ENCODE results near the gene FARP1.

The FARP1 gene

DNA sequence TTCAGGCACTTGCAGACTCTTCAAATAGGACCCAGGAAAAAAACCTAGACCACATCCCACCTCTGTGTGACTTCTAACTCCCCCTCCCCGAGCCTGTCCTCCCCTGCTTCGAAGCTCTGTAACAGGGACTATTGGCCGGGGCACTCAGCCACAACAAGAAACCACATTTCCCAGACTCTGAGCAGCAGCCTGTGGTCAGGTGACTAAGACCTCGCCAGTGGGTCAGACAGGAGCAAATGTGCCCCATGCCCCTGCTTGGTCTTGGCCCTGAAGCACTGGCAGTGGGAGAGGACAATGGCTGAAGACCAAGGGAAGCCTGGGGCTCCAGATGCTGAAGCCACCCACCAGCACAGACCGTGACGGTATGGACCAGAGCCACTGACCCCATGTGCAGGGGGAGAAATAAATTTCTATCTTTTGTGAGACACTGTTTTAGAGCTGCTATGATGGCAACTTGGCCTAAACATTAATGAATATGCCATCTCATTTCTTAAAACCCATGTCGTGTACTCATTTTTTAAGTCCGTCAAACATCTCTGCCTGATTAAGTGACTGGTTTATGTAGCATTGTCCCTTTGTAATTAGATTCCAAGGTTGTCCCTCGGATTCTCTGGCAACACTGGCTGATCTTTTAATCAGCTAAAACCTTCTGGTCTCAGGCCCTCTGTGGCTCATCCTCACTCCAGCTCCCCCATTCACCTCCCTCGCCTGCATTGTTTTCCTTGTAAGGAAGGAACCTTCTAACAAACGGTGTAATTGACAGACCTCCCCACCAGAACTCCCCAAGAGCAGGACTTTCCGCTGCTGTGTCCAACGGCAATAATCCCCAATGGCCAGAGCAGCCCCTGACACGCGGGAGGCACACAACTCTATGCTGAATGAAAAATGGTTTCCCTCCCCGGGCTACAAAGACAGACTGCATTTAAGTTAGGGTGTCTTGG is 335.6 kb downstream of the FARP1 start:
- Histone ChIP-seq H3K27ac (no peak overlapping the region), H3K4me2 (no peak overlapping the region), H3K36me3 (ENCODE audit: insufficient read depth) (no peaks in the 10 kb centered on the region), H3K9ac (no peak overlapping the region), H2AFZ (ENCODE audit: low read depth) (no peak overlapping the region), H3K27me3 (ENCODE audit: insufficient read depth, low read depth) (no peaks in the 10 kb centered on the region), H3K79me2 (ENCODE audit: insufficient read depth, low read depth) (peaks cover 4% of the 10 kb centered on the region; the same call in 1 of the 2 replicates), H3K4me3 (IDR thresholded peaks at IDR 0.05; ENCODE audit: insufficient read depth, low read depth, low read length) (no peak overlapping the region), H4K20me1 (ENCODE audit: insufficient read depth) (no peaks in the 10 kb centered on the region), H3K4me1 (ENCODE audit: low read depth, poor library complexity, severe bottlenecking) (peaks cover 28% of the 10 kb centered on the region)
- TF ChIP-seq, protein P1, sequence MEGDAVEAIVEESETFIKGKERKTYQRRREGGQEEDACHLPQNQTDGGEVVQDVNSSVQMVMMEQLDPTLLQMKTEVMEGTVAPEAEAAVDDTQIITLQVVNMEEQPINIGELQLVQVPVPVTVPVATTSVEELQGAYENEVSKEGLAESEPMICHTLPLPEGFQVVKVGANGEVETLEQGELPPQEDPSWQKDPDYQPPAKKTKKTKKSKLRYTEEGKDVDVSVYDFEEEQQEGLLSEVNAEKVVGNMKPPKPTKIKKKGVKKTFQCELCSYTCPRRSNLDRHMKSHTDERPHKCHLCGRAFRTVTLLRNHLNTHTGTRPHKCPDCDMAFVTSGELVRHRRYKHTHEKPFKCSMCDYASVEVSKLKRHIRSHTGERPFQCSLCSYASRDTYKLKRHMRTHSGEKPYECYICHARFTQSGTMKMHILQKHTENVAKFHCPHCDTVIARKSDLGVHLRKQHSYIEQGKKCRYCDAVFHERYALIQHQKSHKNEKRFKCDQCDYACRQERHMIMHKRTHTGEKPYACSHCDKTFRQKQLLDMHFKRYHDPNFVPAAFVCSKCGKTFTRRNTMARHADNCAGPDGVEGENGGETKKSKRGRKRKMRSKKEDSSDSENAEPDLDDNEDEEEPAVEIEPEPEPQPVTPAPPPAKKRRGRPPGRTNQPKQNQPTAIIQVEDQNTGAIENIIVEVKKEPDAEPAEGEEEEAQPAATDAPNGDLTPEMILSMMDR (conservative IDR thresholded peaks at IDR 0.05; ENCODE audit: low read depth, low read length), result no peak

DNA sequence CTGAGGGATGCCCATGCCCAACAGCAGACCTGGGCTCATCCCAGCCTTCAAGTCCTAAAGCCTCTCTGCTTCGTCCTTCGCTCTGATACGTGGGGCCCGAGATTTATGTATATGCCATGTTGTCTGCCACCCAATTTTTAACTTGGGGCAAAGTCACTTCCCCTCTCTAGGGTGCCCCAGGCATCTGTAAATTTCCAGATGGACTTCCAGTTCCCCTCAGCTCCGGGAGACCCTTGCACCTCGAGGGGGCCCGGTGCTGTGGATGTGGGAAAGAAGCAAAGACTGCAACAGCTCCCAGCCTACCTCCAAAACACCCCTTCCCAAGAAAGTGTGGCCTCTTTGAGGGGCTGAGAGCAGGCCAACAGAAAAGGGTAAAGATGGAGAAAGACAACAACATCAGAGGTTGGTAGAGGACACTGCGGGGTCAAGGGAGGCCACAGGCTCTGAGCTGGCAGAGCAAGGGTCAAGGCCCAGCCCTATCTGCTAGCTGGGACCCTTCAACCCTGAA is 336.7 kb downstream of the FARP1 start:
- H3K79me2 ChIP-seq (ENCODE audit: insufficient read depth, low read depth), result peaks cover 13% of the 10 kb centered on the region; the same call in 1 of the 2 replicates

GRCh38 chr13:98480915-98481877 is 338.3 kb downstream of the FARP1 start:
- H2AFZ ChIP-seq (ENCODE audit: low read depth), result no peak overlapping the region
- H3K79me2 ChIP-seq (ENCODE audit: insufficient read depth, low read depth), result peaks cover 26% of the 10 kb centered on the region; the same call in 1 of the 2 replicates
- H4K20me1 ChIP-seq (ENCODE audit: insufficient read depth), result 0 out of 2 replicates have a peak, but pooled peaks cover 6% of the 10 kb centered on the region
- no peak overlapping the region for H3K4me2 ChIP-seq
- no peak overlapping the region for H3K4me3 ChIP-seq (IDR thresholded peaks at IDR 0.05; ENCODE audit: insufficient read depth, low read depth, low read length)
- H3K27me3 ChIP-seq (ENCODE audit: insufficient read depth, low read depth), result no peaks in the 10 kb centered on the region
- TF ChIP-seq, protein P1 (conservative IDR thresholded peaks at IDR 0.05; ENCODE audit: low read depth, low read length), result no peak
- H3K4me1 ChIP-seq (ENCODE audit: low read depth, poor library complexity, severe bottlenecking), result peaks cover 52% of the 10 kb centered on the region
- H3K27ac ChIP-seq, result no peak overlapping the region
- no peak overlapping the region for H3K9ac ChIP-seq
- no peaks in the 10 kb centered on the region for H3K36me3 ChIP-seq (ENCODE audit: insufficient read depth)

More for the DNA sequence above, 336.7 kb downstream of the FARP1 start:
- H3K4me3 ChIP-seq (IDR thresholded peaks at IDR 0.05; ENCODE audit: insufficient read depth, low read depth, low read length), result no peak overlapping the region
- no peaks in the 10 kb centered on the region for H3K27me3 ChIP-seq (ENCODE audit: insufficient read depth, low read depth)
- H3K4me2 ChIP-seq, result no peak overlapping the region
- no peak overlapping the region for H3K9ac ChIP-seq
- peaks cover 39% of the 10 kb centered on the region for H3K4me1 ChIP-seq (ENCODE audit: low read depth, poor library complexity, severe bottlenecking)
- no peaks in the 10 kb centered on the region for H4K20me1 ChIP-seq (ENCODE audit: insufficient read depth)
- no peaks in the 10 kb centered on the region for H3K36me3 ChIP-seq (ENCODE audit: insufficient read depth)
- no peak overlapping the region for H3K27ac ChIP-seq
- TF ChIP-seq, protein P1 (conservative IDR thresholded peaks at IDR 0.05; ENCODE audit: low read depth, low read length), result no peak
- H2AFZ ChIP-seq (ENCODE audit: low read depth), result no peak overlapping the region
